Esophagus muscularis mucosa (tissue), 4 donors: ENCODE data around the gene APOC3.

ENCODE experiments used
- EP300 ChIP-seq: sonication (generic); formaldehyde crosslinking; IDR thresholded peaks from one replicate; pipeline ENCODE4 v1.6.1; 2017; ENCODE audit warnings: antibody characterized with exemption
- POLR2A ChIP-seq: fragments of 450-650 bp; IDR thresholded peaks from one replicate; pipeline ENCODE4 v1.6.1; 2017; ENCODE audit warnings: antibody characterized with exemption, moderate library complexity, mild to moderate bottlenecking, low read depth
- POLR2AphosphoS5 ChIP-seq, 2 donors: sonication (generic); formaldehyde crosslinking; IDR thresholded peaks; one replicate each; pipeline ENCODE4 v1.6.1; 2017; ENCODE audit warnings: antibody characterized with exemption in 2 of 2
- TF ChIP-seq, protein P1 (sequence below), 3 experiments: fragments of 200-600 bp in 2 of 3; fragments of 450-650 bp in 1 of 3; sonication (generic) in 2 of 3; IDR thresholded peaks; one replicate each; pipeline ENCODE4 v1.5.1; 2017 to 2019; ENCODE audit warnings: antibody characterized with exemption in 3 of 3, mild to moderate bottlenecking in 2 of 3, moderate library complexity in 1 of 3

DNA sequence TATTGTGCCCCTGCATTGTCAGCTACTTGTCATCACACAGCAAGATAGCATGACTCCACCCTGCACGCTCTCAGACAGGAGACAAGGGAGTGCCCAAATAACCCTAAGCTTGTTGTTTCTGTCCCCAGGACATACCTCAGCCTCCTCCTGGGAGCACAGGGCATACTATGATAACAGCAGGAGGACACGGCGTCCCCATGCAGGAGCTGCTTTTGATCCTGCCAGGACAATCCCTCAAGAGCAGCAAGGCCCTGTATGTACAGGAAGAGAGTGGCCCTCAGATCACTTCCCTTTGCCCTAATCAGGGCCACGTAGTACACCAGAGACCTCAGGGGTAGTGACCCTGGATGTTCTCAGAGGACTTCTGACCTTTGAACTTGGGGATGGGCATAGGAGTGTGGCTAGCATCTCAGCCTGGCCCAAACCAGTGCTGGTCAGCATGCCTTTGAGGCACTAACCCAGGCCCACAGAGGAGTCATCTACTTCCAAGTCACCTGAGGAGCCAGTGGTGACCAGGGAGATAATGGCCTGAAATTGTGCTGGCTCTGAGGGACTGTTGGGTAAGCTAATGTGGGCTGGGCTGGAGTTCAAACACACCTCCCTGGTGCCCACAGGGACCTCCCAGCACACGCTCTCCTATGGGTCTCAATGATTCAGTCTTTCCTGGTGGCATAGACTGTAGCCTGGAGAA is 15.8 kb upstream of the APOC3 start:
- TF ChIP-seq EP300 (no peak), POLR2A (no peak), POLR2AphosphoS5 (IDR thresholded peaks at IDR 0.05) (no peak)
- TF ChIP-seq, protein P1, sequence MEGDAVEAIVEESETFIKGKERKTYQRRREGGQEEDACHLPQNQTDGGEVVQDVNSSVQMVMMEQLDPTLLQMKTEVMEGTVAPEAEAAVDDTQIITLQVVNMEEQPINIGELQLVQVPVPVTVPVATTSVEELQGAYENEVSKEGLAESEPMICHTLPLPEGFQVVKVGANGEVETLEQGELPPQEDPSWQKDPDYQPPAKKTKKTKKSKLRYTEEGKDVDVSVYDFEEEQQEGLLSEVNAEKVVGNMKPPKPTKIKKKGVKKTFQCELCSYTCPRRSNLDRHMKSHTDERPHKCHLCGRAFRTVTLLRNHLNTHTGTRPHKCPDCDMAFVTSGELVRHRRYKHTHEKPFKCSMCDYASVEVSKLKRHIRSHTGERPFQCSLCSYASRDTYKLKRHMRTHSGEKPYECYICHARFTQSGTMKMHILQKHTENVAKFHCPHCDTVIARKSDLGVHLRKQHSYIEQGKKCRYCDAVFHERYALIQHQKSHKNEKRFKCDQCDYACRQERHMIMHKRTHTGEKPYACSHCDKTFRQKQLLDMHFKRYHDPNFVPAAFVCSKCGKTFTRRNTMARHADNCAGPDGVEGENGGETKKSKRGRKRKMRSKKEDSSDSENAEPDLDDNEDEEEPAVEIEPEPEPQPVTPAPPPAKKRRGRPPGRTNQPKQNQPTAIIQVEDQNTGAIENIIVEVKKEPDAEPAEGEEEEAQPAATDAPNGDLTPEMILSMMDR (IDR thresholded peaks at IDR 0.05): no peak
